ENCODE data around the gene CPNE1. TPM values are rescaled to one million over a fixed set of nuclear protein-coding genes. Genes with fewer than 3 reads are reported as not detected.

Gene CPNE1
- total RNA-seq, 1 donor from 2014 or later: 164 TPM

DNA sequence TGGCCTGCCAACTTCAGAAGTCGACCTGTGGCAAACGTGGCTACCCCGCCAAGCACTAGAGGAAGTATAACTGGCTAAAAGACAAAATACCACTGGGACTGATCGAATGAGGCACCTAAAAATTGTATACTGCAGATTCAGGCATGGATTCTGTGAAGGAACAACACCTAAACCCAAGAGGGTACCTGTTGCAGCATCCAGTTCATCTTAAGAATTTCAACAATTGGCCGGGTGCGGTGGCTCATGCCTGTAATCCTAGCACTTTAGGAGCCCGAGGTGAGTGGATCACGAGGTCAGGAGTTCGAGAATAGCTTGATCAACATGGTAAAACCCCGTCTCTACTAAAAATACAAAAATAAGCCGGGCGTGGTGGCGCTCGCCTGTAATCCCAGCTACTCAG is 76.3 kb downstream of the CPNE1 start:
- Mint-ChIP-seq H3K36me3 (ENCODE audit: unreplicated experiment) (no peaks in the 10 kb centered on the region), H3K9me3 (ENCODE audit: unreplicated experiment) (no peaks in the 10 kb centered on the region), H3K27ac (ENCODE audit: unreplicated experiment) (no peak overlapping the region), H3K4me1 (ENCODE audit: unreplicated experiment) (no peaks in the 10 kb centered on the region), H3K27me3 (ENCODE audit: unreplicated experiment) (no peaks in the 10 kb centered on the region), H3K4me3 (ENCODE audit: unreplicated experiment) (no peak overlapping the region)
- TF ChIP-seq, protein P1, sequence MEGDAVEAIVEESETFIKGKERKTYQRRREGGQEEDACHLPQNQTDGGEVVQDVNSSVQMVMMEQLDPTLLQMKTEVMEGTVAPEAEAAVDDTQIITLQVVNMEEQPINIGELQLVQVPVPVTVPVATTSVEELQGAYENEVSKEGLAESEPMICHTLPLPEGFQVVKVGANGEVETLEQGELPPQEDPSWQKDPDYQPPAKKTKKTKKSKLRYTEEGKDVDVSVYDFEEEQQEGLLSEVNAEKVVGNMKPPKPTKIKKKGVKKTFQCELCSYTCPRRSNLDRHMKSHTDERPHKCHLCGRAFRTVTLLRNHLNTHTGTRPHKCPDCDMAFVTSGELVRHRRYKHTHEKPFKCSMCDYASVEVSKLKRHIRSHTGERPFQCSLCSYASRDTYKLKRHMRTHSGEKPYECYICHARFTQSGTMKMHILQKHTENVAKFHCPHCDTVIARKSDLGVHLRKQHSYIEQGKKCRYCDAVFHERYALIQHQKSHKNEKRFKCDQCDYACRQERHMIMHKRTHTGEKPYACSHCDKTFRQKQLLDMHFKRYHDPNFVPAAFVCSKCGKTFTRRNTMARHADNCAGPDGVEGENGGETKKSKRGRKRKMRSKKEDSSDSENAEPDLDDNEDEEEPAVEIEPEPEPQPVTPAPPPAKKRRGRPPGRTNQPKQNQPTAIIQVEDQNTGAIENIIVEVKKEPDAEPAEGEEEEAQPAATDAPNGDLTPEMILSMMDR (IDR thresholded peaks at IDR 0.05): no peak
- no peak for DNase-seq (ENCODE audit: extremely low spot score, unreplicated experiment)

DNA sequence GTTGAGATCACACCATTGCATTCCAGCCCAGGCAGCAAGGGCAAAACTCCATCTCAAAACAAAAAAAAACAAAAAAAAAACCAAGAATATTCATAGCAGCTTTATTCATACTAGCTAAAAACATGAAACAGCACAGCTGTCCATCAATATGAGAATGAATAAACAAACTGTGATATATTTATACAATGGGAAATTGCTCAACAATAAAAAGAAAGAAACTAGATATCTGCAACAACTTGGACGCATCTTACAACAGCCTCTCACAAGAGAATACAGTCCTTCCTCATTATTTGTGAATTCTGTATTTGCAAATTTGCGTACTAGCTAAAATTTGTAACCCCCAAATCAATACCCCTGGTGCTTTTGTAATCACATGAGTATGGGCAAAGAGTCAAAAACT is 77.3 kb downstream of the CPNE1 start:
- H3K9me3 Mint-ChIP-seq (ENCODE audit: unreplicated experiment): no peaks in the 10 kb centered on the region
- TF ChIP-seq, protein P1 (IDR thresholded peaks at IDR 0.05): no peak
- H3K4me3 Mint-ChIP-seq (ENCODE audit: unreplicated experiment): no peak overlapping the region
- DNase-seq (ENCODE audit: extremely low spot score, unreplicated experiment): no peak
- H3K36me3 Mint-ChIP-seq (ENCODE audit: unreplicated experiment): no peaks in the 10 kb centered on the region
- no peak overlapping the region for H3K27ac Mint-ChIP-seq (ENCODE audit: unreplicated experiment)
- H3K27me3 Mint-ChIP-seq (ENCODE audit: unreplicated experiment): no peaks in the 10 kb centered on the region
- H3K4me1 Mint-ChIP-seq (ENCODE audit: unreplicated experiment): no peaks in the 10 kb centered on the region

DNA sequence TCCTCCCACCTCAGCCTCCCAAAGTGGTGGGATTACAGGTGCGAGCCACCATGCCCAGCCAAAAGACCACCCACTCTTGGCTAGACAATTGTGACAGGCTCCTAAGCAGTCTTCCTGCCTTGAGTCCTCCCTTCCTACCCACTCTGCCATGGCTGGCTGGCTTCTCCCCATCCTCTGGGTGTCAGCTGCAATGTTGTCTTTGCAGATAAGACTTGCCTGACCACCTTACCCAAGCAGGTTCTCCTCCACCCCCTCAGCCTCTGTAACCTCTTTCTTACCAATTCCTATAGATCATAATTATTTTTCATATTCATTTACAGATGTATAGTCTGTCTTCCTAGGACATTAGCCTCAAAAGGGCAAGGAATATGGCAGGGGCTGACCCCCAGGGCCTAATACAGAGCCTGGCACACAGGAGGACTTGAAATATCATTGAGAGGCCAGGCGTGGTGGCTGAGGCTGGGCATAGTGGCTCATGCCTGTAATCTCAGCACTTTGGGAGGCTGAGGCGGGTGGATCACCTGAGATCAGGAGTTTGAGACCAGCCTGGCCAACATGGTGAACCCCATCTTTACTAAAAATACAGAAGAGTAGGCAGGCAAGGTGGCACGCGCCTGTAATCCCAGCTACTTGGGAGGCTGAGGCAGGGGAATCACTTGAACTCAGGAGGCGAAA is 77.8 kb downstream of the CPNE1 start:
- Mint-ChIP-seq H3K4me1 (ENCODE audit: unreplicated experiment) (no peaks in the 10 kb centered on the region), H3K27me3 (ENCODE audit: unreplicated experiment) (no peaks in the 10 kb centered on the region), H3K4me3 (ENCODE audit: unreplicated experiment) (no peak overlapping the region), H3K27ac (ENCODE audit: unreplicated experiment) (no peak overlapping the region), H3K36me3 (ENCODE audit: unreplicated experiment) (no peaks in the 10 kb centered on the region), H3K9me3 (ENCODE audit: unreplicated experiment) (no peaks in the 10 kb centered on the region)
- no peak for DNase-seq (ENCODE audit: extremely low spot score, unreplicated experiment)
- TF ChIP-seq, protein P1 (IDR thresholded peaks at IDR 0.05): no peak

DNA sequence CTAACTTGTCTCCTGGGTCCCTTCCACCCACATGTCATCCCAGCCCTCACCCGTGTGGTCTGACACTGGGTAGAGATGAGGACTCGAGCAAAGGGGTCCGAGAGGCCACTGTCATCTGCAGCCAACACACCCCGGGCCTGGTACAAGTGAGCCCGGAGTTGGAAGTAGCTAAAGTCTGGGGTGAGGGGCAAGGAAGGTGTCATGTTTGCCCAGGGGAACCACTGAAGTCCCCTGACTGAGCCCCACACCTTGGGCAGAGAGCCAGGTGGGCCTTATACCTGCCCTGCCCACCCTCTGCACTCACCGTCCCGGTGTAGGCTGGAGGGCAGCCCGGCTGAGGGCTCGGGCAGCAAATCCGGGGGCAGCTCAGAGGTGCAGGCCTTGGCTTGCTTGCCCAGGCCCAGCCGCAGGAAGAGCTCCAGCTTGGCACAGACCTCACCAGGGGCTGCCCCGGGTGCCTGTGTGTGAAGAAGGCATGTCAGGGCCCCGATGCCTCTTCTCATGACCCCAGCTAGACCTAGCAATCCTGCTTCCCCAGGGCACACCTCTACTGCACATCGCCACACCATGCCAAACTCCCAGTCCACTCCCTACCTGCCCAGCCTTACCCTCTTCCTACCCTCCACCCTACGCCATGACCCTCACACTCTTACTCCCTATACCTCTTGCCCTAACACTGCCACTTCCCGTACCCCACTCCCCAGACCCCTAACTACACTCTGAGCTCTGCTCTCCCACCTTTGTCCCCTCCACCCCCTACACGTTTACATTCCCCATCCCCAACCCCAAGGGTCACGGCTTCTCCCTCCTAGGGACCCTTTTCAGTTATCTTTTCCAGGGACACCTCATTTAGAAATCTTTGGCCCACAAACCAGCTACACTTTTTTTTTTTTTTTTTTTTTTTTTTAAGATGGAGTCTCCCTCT is 80.8 kb downstream of the CPNE1 start:
- Mint-ChIP-seq H3K9me3 (ENCODE audit: unreplicated experiment) (peaks cover 4% of the 10 kb centered on the region), H3K4me3 (ENCODE audit: unreplicated experiment) (no peak overlapping the region), H3K36me3 (ENCODE audit: unreplicated experiment) (no peaks in the 10 kb centered on the region), H3K27ac (ENCODE audit: unreplicated experiment) (no peak overlapping the region), H3K27me3 (ENCODE audit: unreplicated experiment) (no peaks in the 10 kb centered on the region), H3K4me1 (ENCODE audit: unreplicated experiment) (no peaks in the 10 kb centered on the region)
- no peak for DNase-seq (ENCODE audit: extremely low spot score, unreplicated experiment)
- TF ChIP-seq, protein P1 (IDR thresholded peaks at IDR 0.05): no peak
